ENCODE measurements around the gene AP2S1.

DNA sequence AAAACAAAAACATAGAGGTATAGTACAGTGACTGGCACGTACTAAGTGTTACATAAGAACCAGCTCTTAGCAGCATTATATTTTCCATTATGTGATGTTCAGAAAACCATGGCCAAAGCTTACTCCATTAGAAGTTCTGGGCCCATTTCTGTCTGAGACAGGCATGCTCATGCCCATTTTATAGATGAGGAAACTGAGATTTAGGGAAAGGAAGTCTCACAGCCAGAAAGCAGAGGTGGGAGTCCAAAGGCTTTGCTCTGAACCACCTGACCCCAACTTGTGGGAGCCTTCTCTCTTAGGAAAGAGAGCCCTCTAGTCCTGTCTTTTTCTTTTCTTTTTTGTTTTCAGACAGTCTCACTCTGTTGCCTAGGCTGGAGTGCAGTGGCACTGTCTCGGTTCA, 2.3 kb downstream of the AP2S1 start:
- TF ChIP-seq, protein P1, sequence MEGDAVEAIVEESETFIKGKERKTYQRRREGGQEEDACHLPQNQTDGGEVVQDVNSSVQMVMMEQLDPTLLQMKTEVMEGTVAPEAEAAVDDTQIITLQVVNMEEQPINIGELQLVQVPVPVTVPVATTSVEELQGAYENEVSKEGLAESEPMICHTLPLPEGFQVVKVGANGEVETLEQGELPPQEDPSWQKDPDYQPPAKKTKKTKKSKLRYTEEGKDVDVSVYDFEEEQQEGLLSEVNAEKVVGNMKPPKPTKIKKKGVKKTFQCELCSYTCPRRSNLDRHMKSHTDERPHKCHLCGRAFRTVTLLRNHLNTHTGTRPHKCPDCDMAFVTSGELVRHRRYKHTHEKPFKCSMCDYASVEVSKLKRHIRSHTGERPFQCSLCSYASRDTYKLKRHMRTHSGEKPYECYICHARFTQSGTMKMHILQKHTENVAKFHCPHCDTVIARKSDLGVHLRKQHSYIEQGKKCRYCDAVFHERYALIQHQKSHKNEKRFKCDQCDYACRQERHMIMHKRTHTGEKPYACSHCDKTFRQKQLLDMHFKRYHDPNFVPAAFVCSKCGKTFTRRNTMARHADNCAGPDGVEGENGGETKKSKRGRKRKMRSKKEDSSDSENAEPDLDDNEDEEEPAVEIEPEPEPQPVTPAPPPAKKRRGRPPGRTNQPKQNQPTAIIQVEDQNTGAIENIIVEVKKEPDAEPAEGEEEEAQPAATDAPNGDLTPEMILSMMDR (IDR thresholded peaks at IDR 0.05) = no peak
- no peak for TF ChIP-seq POLR2A (IDR thresholded peaks at IDR 0.05)
